Left lung (tissue), 10 donors: ENCODE measurements around the gene KCNN2. TPM values are rescaled to one million over a fixed set of nuclear protein-coding genes. Genes with fewer than 3 reads are reported as not detected.

ENCODE experiments used
- ATAC-seq: fragments of 200-7000 bp; cut with Tn5 transposase; one replicate; pipeline ENCODE4 v1.9.1; 2020; ENCODE audit warnings: moderate library complexity
- DNase-seq, 4 donors: peaks; one replicate each; pipeline ENCODE4 v3.0.0-alpha.2; 2013 to 2020
- H3K27ac ChIP-seq, 2 donors: fragments of 200-600 bp; sonication (generic) in 1 of 2; one replicate each; pipeline versions ENCODE4 v1.5.0 to v1.8.0; 2020 to 2021
- H3K27me3 ChIP-seq, 2 donors: fragments of 200-600 bp; sonication (generic) in 1 of 2; one replicate each; pipeline versions ENCODE4 v1.5.0 to v1.8.0; 2020 to 2021
- H3K36me3 ChIP-seq, 2 donors: fragments of 200-600 bp; sonication (generic) in 1 of 2; one replicate each; pipeline versions ENCODE4 v1.5.0 to v1.8.0; 2020 to 2021
- H3K4me1 ChIP-seq, 2 donors: fragments of 200-600 bp; one replicate each; pipeline ENCODE4 v1.8.0; 2021
- H3K4me3 ChIP-seq, 2 donors: fragments of 200-600 bp; sonication (generic) in 1 of 2; one replicate each; pipeline versions ENCODE4 v1.5.0 to v1.8.0; 2020 to 2021; ENCODE audit warnings: mild to moderate bottlenecking in 1 of 2
- H3K9me3 ChIP-seq, 2 donors: fragments of 200-600 bp; sonication (generic) in 1 of 2; one replicate each; pipeline versions ENCODE4 v1.5.0 to v1.8.0; 2020 to 2021
- intact Hi-C, 2 donors: fragments of 100-400 bp; cut with DNase I; formaldehyde crosslinking; loops; one replicate each; pipeline versions ENCODE4 v1.11.2 to v1.14.2; 2022
- polyA plus RNA-seq, 6 donors: library from polyadenylated mRNA; unstranded; fragments of 120-200 nt; gene quantifications; one replicate each; pipeline ENCODE4 v1.2.1, GENCODE V29; 2013; ENCODE audit not compliant: insufficient read length in 6 of 6
- total RNA-seq, 2 donors: library from RNA; stranded (reverse); fragmentation: NEBNext Ultra II Directional; extraction: Animal tissue kit (Norgen Biotek cat#: 25700); gene quantifications; one replicate each; pipeline ENCODE4 v1.2.1, GENCODE V29; 2021
- TF ChIP-seq, protein P1 (sequence below), 2 donors: fragments of 200-600 bp; sonication (generic) in 1 of 2; IDR thresholded peaks; one replicate each; pipeline versions ENCODE4 v1.5.0 to v1.8.0; 2021; ENCODE audit warnings: antibody characterized with exemption in 2 of 2
- donor health status: DM: no; HTN: yes; CAD: no.
- donor health status: DM: no; HTN: no; CAD: no.

KCNN2 gene
- total and polyA plus RNA-seq, 8 donors = 2.0 to 4.8 (median 3.2) TPM

DNA sequence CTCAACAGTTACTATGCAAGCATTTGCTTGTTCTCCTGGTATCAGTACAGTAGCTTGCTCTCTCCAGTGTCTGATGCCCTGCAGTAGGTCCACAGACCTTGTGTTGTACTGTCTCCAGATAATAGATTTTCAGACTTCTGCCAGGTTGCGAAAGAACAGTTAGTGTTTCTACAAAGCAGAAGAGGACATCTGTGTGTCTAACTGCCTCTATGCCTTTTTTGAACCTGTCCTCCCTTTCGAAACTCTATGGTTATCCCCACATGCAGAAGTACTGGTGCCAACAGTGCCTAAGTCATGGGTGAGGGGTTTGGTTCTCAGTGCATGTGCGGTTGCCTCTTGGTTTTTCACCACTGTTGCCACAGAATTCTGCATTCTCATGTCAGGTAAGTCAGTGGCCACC, 45.9 kb downstream of the KCNN2 start:
- H3K36me3 ChIP-seq = no peaks in the 10 kb centered on the region
- intact Hi-C loops = no loop called here
- no peak for ATAC-seq

DNA sequence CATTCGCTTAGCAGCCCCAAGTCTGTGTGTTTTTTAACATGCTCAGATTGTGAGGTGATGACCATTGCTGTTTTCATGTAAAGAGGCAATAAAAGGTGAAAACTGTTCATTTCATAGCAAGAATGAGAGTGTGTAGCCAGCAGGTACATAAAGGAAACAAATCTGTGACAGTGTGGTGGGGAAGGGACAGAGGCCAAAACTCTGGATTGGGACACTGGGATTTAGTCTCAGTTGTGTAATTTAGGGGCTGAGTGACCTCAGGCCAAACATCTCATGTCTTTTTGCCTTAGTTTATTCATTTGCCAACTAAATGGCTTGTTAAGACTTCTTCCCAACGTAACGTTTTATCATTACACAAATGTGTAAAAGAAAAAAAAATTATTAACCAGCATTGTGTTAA, 47.0 kb downstream of the KCNN2 start:
- no peaks in the 10 kb centered on the region for H3K27me3 ChIP-seq
- no peaks in the 10 kb centered on the region for H3K4me1 ChIP-seq
- intact Hi-C loops = no loop called here
- DNase-seq = no peak
- H3K4me3 ChIP-seq = no peak overlapping the region
- H3K9me3 ChIP-seq = no peaks in the 10 kb centered on the region
- TF ChIP-seq, protein P1, sequence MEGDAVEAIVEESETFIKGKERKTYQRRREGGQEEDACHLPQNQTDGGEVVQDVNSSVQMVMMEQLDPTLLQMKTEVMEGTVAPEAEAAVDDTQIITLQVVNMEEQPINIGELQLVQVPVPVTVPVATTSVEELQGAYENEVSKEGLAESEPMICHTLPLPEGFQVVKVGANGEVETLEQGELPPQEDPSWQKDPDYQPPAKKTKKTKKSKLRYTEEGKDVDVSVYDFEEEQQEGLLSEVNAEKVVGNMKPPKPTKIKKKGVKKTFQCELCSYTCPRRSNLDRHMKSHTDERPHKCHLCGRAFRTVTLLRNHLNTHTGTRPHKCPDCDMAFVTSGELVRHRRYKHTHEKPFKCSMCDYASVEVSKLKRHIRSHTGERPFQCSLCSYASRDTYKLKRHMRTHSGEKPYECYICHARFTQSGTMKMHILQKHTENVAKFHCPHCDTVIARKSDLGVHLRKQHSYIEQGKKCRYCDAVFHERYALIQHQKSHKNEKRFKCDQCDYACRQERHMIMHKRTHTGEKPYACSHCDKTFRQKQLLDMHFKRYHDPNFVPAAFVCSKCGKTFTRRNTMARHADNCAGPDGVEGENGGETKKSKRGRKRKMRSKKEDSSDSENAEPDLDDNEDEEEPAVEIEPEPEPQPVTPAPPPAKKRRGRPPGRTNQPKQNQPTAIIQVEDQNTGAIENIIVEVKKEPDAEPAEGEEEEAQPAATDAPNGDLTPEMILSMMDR (IDR thresholded peaks at IDR 0.05) = no peak
- no peak for ATAC-seq
- no peaks in the 10 kb centered on the region for H3K36me3 ChIP-seq
- no peak overlapping the region for H3K27ac ChIP-seq

More for the DNA sequence above, 45.9 kb downstream of the KCNN2 start:
- H3K27me3 ChIP-seq = no peaks in the 10 kb centered on the region
- H3K4me3 ChIP-seq = no peak overlapping the region
- no peaks in the 10 kb centered on the region for H3K9me3 ChIP-seq
- no peak for DNase-seq
- H3K27ac ChIP-seq = no peak overlapping the region
- TF ChIP-seq, protein P1 (IDR thresholded peaks at IDR 0.05) = no peak
- H3K4me1 ChIP-seq = no peaks in the 10 kb centered on the region

DNA sequence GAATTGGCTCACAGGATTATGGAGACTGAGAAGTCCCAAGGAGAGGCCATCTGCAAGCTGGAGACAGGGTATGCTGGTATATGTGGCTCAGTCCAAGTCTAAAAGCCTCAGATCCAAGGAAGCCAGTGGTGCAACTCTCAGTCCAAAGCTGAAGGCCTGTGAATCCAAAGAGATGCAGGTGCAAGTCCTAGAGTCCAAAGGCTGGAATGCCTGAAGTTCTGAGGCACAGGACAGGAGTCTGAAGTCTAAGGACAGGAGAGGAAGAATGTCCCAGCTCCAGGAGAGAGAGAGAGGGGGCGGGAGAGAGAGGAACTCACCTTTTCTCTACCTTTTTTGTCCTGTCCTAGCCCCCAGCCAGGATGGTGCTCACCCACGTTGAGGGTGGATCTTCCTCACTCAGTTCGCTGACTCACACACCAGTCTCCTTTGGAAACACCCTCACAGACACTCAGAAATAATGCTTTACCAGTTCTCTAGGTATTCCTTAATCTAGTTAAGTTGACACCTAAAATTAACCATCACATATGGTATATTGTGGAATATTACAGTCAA, 49.6 kb downstream of the KCNN2 start:
- no peak overlapping the region for H3K27ac ChIP-seq
- intact Hi-C loops = no loop called here
- H3K27me3 ChIP-seq = no peaks in the 10 kb centered on the region
- TF ChIP-seq, protein P1 (IDR thresholded peaks at IDR 0.05) = no peak
- ATAC-seq (no peak), DNase-seq (no peak)
- no peaks in the 10 kb centered on the region for H3K4me1 ChIP-seq
- H3K9me3 ChIP-seq = no peaks in the 10 kb centered on the region
- no peaks in the 10 kb centered on the region for H3K36me3 ChIP-seq
- no peak overlapping the region for H3K4me3 ChIP-seq

DNA sequence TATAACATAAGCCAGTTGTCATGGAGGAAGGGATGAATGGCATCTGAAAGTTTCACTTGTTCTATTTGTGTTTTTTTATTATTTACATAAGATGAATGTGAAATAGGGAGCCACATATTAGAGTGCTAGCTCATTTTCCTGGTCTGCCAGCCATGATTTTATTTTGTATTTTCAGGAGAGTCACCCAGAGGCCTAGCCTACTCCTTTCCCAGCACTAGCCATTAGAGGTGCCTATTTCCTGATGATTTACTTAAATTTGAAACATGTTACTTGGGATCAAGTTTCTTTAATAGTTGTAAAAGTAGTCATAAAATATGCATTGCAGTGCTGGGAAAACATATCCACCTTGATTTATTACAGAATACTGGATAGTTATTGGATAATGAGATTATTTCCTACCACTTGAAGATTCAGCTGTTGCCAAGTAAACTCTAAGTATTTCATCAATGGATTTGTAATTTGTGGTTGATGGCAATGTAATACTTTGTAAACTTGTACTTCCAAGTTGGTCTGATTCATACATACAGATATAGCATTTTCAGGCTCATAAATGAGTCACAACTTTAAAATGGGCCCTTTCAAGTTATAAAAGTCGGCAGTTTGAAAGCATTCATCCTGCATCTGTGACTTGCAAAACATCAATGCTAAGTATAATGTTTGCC, 50.8 kb downstream of the KCNN2 start:
- Histone ChIP-seq H3K4me3 (no peak overlapping the region), H3K9me3 (no peaks in the 10 kb centered on the region), H3K36me3 (no peaks in the 10 kb centered on the region), H3K27me3 (no peaks in the 10 kb centered on the region), H3K27ac (no peak overlapping the region), H3K4me1 (no peaks in the 10 kb centered on the region)
- ATAC-seq (no peak), DNase-seq (no peak)
- intact Hi-C loops = no loop called here
- TF ChIP-seq, protein P1 (IDR thresholded peaks at IDR 0.05) = no peak

DNA sequence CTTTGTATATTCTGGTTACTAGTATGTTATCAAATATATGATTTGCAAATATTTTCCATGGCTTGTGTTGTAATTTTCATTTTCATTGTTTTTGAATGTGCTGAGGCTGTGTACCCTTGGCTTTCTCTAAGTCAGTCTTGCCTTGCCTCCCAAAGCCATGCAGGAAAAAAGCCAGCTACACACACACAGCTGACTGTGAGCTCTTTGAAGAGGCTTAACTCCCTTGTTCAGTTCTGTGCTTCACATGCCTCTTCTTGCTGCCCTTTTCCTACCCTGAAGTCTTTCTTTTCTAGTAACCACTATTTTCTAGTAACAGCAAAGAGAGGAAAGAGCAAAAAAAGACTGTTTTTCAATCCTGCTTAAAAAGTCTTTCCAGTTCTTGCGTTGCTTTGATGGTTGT, 53.9 kb downstream of the KCNN2 start:
- ATAC-seq = no peak

More for the DNA sequence above, 53.9 kb downstream of the KCNN2 start:
- Histone ChIP-seq H3K4me1 (no peaks in the 10 kb centered on the region), H3K27ac (no peak overlapping the region), H3K4me3 (no peak overlapping the region), H3K36me3 (no peaks in the 10 kb centered on the region), H3K9me3 (no peaks in the 10 kb centered on the region), H3K27me3 (no peaks in the 10 kb centered on the region)
- no peak for DNase-seq
- TF ChIP-seq, protein P1 (IDR thresholded peaks at IDR 0.05) = no peak
- intact Hi-C loops = no loop called here
